Measurements from ENCODE around the gene TAF4.
"Not testable (repeated sequence)": the region's sequence is repeated elsewhere in the genome, so short reads cannot be mapped to it uniquely, and the experiment has no call there.

Gene TAF4

DNA sequence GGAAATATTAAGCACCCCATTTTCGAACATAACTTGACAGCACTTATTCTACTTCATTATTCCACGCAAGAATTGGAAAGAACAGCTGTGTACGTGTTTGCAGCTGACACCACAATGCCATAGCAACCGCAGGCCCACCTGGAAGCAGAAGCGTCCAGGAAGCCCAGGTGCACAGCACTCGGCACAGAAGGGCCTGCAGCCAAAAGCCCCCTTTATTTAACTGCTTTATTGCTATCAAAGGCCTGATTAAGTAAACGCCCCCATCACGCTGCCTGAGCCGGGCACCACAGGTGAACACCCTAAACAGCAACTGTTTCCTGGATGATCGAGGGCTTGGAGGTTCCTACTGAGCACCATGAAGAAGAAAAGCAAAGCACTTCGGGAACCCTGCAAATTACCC lies 6.3 kb downstream of the TAF4 start:
- DNase-seq: no peak

DNA sequence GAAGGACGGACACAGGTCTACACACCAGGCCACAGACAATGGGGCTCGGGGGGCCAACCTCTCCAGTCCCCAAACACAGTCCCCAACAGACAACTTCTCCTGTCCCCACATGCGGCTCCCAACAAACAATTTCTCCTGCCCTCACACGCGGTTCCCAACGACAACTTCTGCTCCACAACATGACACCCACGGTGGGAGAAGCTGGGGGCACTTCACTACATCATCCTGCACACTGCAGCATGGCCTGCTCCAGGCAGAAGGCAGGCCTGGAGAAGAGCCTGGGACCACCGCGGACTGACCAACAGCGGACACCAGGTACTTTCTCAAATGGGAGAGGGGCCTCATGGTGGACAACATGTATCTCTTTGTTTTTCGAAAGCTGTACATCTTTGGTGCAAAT lies 6.7 kb downstream of the TAF4 start:
- no peak for DNase-seq

DNA sequence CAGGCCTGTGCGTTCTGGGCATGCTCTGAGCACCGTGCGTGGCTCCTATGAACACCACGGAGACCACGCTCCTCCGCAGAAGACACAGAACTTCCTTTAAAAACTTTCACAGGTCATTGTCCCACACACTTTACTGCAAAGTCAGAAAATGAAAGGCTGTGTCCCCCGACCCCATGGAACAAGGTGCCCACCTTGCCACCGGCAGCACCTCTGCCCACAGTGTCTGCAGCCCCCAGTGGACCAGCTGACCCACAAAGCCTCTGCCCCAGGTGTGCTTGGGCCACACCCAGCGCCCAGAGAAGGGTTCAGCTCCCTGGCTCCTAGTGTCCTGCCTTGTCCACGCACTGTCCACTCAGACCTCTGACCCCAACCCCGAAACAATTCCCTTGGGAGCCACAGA lies 8.7 kb downstream of the TAF4 start:
- no peak for DNase-seq

DNA sequence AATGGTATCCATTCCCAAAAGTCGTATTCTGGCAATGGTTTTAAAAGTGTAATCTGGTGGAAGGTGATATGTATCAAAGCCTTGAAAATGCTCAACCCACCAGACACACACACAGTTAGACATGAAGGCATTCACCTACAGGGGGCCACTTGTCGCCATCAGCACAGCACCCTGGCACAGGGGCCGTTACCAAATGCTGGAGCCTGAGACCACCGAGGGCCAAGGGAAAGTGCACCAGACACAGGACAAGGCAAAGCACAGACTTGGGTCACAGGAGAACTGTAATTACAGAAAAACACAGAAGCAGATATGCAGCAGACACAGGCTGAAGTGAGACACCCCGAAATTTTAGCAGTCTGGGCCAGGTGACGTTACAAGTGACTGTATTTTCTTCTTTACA lies 9.3 kb downstream of the TAF4 start:
- DNase-seq: no peak

GRCh38 chr20:62055862-62056115 lies 9.9 kb downstream of the TAF4 start:
- DNase-seq: not testable (repeated sequence)

DNA sequence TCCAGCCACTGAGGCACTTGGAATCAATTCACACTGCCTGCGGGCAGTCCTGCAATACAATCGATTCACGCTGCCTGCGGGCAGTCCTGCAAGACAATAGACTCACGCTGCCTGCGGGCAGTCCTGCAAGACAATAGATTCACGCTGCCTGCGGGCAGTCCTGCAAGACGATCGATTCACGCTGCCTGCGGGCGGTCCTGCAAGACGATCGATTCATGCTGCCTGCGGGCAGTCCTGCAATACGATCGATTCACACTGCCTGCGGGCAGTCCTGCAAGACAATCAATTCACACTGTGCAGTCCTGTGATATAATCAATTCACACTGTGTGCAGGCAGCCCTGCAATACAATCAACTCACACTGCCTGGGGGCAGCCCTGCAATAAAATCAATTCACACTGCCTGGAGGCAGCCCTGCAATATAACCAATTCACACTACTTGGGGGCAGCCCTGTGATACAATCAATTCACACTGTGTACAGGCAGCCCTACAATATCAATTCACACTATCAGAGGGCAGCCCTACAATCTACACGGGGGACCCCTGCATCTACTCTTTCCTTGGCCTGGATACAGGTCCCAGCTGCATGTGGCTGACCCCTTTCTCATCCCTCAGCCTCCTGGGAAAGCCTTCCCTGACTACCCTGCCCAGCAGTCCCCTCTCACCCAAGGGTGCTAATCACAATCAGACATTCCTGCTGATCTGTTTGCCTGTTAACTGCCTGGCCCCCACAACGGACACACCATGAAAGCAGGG lies 10.4 kb downstream of the TAF4 start:
- no peak for DNase-seq

- no peak for DNase-seq
Observed at GRCh38 chr20:62054451-62054953, 11.2 kb downstream of the TAF4 start.

DNA sequence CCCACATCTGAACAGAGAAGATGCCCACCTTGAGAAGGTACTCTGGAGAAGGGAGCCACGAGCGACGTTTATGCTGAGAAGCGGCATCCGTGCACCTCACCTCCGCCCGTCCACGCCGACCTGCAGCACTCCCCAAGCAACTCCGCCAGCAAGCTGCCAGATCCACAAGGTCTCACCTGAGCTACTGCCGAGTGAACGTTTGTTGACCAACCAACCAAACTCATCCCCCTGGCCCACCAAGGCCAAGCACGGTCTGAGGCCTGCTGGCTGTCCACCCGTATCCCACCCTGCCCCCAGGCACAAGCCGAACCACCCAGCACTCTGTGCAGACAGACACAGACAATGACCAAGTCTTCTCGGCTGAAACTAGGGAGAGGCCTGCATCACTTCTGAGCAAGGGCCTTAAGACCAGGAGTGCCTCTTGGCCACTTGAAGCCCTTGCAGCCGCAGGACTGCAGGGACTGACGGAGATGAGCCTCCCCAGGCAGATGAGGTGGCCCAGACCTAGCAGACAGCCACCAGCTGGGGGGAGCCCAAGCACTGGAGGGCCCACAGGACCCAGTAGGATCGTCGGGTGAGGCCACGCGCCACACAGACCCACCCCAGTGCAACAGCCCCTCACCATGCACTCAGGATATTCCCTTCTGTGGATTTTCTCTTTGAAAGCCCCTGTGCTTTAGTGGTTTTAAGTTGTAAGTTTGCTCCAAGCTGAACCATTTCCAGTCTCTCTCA lies 12.1 kb downstream of the TAF4 start:
- no peak for DNase-seq

GRCh38 chr20:62052842-62053464 lies 12.7 kb downstream of the TAF4 start:
- DNase-seq: no peak

DNA sequence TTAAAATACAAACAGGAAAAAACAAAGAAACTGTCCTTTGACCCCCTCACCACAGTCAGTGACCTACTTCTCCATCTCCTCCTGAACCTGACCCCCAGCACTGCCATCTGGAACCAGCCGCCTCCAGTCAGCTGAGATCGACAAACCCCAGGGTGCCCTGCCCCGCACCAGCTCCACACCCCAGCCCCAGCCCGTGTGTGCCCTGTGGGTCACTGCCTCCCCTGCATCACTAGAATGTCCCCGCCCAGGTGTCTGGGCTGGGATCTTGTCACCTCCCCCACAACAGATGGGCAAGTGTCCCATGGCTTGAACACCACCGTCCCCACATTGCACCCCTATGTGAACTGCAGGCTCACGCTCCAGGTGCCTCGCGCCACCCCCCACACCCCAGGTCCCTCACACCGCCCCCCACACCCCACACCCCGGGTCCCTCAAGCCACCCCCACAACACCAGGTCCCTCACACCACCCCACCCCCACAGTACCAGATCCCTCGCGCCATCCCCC lies 13.3 kb downstream of the TAF4 start:
- no peak for DNase-seq

DNA sequence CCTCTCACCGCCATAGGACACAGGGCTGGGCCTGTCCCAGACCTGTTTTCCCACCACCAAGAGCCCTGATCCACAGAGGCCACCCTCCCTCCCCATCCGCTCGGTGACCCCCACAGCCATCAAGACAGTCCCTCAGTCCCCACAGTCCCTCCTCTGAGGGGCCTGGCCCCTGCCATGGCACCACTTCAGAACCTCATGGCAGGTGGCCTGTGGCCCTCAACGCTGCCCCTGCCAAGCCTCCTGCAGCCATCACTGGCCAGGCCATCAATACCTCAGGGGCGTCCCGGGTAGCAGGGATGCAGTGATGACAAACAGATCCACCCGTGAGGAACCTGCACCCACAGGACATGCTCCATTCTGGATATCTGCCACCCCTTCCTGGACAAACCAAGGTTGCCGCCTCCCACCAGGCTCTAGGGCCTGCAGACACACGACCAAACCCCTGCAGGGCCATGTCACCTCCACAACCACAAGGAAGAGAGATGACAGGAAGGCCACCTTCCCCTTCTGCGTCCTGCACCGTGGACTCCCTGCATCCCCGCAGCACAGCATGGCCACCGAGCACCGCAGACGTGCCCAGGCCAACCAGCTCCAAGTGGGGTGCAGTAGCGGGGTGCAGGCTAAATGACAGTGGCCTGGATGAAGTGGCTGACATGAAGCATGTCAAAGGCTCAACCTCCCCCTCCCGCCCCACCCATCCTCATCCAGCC lies 14.0 kb downstream of the TAF4 start:
- no peak for DNase-seq

DNA sequence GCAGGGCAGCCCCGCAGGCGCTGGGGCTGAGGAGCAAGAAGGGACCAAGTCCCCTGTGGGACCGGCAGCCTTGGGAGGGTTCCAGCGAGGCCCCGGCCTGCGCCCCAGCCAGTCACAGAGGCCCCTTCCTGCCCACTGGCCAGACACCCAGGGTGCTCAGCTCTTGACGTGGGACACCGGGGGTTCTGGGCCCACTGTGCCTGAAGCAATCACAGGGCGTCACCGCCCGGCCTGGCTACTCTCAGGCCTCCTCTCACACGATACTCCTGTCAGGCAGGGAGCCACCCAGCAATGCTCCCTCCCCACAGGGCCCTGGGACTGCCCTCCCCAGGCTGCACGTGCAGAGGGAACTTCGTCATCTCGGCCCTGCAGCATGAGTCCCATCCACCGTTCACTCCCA lies 14.5 kb downstream of the TAF4 start:
- DNase-seq: no peak

DNA sequence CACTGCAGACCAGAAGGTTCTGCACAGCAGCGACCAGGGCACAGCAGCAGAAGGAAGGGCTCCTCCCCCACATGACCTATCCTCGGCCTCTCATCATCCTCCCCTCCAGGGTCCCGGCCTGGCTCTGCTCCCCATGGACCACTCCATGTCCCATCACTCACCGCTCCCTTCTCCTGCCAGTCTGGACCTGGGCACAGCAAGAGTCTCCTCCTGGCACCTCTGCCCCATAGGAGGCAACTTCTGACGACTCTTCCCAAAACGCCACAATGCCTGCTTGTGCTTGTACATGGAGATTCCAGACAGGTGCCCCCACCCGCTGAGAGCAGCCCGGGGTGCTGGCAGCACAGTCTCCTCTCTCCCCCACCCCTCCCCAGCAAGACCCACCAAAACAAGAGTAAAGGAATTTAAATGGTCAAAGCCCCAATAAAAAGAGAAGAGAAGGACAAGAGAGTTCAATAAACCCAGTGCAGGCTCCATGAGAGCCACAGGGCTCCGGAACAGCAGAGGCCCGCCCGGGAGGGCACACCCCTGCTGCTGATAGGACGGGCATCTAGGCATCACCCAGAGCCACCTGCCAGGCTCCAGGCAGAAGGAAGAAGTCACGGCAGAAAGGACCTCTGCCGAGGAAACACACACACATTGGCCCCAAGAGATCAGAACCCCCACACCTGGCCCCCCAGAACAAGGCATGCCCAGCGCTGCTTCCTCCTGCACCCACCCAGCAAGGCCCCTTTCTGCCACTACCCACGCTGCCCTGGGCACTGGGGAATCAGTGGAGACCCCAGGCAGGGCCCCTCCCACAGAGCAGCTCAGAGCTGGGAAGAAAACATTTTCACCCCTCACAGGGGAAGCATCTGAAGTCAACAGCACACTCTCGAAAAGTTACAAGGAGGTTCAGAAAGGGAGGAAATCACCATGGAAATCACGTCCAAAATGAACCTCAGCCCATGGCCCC lies 15.2 kb downstream of the TAF4 start:
- DNase-seq: no peak

DNA sequence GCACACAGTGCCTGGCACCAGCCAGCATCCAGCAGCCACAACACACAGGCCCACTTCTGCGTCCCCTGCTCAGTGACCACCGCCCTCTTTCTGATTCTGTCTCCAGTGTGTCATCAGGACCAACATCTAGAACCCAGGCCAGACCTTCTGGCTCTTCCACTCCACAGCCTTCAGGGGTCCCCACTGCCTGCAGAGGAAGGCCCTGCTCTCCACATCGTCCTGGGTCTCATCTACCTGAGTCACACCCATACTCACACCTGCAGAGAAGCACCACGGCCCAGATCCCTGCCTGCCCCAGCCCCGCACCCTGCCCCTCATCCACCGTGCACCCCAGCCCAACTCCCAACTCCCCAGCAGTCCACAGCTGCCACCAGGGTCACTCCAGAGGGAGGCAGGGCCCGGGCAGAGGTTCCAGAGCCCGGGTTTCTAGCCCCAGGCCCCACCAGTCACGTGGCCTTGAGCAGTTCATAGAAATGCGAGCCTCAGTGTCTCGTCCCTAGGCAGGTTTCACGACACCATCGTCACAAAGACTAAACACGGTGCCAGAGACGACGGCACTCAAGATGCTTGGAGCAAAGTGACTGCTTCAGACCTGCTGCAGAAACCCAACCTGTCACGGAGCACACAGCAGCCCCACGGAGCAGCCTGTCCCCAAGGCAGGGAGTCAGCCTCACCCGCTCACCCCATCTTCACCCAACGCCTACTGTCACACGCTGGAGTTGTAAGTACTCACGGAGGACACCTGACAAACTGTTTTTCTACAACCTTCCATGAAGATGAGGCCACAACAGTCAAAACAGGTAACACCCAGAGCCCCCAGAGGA lies 16.1 kb downstream of the TAF4 start:
- DNase-seq: no peak

DNA sequence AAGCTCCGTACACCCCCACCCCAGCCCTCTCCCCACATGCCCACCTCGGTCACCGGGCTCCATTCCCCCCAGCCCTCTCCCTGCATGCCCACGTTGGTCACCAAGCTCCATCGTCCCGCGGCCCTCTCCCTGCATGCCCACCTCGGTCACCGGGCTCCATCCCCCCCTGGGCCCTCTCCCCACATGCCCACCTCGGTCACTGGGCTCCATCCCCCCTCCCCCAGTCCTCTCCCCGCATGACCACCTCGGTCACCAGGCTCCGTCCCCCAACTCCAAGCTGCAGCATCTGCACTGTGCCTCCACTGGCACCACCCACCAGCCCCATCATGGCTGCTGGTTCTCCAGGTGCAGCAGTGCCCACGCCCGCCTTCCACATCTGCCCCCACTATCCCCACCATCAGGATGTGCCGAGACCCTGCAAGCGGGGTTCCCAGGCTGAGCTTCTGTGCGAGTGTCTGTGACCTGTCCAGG lies 16.8 kb downstream of the TAF4 start:
- no peak for DNase-seq

DNA sequence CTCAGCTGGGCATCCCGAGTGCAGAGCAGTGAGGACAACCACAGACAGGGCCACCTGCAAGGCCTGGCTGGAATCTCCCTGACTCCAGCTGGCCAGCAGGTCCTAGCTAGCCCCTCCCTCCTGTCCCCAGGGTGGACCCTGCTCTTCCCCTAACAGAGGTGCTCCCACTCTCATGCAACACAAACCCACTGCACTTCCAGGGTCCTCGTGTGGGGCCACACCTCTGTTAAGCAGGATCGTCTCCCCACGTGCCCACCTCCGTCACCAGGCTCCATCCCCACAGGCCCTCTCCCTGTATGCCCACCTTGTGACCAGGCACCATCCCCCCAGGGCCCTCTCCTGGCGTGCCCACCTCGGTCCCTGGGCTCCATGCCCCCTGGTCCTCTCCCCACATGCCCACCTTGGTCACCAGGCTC lies 17.3 kb downstream of the TAF4 start:
- no peak for DNase-seq

- DNase-seq: no peak
Observed at GRCh38 chr20:62047666-62048345, 17.9 kb downstream of the TAF4 start.

GRCh38 chr20:62046431-62046830 lies 19.2 kb downstream of the TAF4 start:
- DNase-seq: no peak
